Endothelial cell (in vitro differentiated cells): ENCODE data around the gene CDKL2. TPM values are rescaled to one million over a fixed set of nuclear protein-coding genes. Genes with fewer than 3 reads are reported as not detected.
A peak's percentile ranks its signal among the peaks of the same experiment; 100 is the strongest.

Experiments used
- DNase-seq: peaks from one replicate; pipeline ENCODE4 v3.0.0; 2021; ENCODE audit warnings: low spot score
- H3K27ac Mint-ChIP-seq: one replicate; pipeline ENCODE4 v1.8.0; 2021; ENCODE audit warnings: mixed read lengths, inconsistent platforms; ENCODE audit not compliant: unreplicated experiment
- H3K27me3 Mint-ChIP-seq: one replicate; pipeline ENCODE4 v1.8.0; 2021; ENCODE audit warnings: mild to moderate bottlenecking, moderate library complexity, mixed read lengths, inconsistent platforms; ENCODE audit not compliant: unreplicated experiment
- H3K36me3 Mint-ChIP-seq: one replicate; pipeline ENCODE4 v1.8.0; 2021; ENCODE audit warnings: mild to moderate bottlenecking, low read depth, mixed read lengths, inconsistent platforms; ENCODE audit not compliant: unreplicated experiment
- H3K4me1 Mint-ChIP-seq: one replicate; pipeline ENCODE4 v1.8.0; 2021; ENCODE audit warnings: mild to moderate bottlenecking, mixed read lengths, inconsistent platforms; ENCODE audit not compliant: unreplicated experiment
- H3K4me3 Mint-ChIP-seq: one replicate; pipeline ENCODE4 v1.8.0; 2021; ENCODE audit warnings: mild to moderate bottlenecking, mixed read lengths, inconsistent platforms; ENCODE audit not compliant: unreplicated experiment
- H3K9me3 Mint-ChIP-seq: one replicate; pipeline ENCODE4 v1.8.0; 2021; ENCODE audit warnings: mixed read lengths, inconsistent platforms; ENCODE audit not compliant: unreplicated experiment
- CTCF ChIP-seq: fragments of 200-600 bp; sonication (generic); IDR thresholded peaks from one replicate; pipeline ENCODE4 v1.5.0; 2021; ENCODE audit warnings: antibody characterized with exemption; ENCODE audit not compliant: unreplicated experiment
- total RNA-seq: library from RNA; stranded (reverse); fragmentation: NEBNext Ultra II Directional; extraction: Animal tissue kit (Norgen Biotek cat#: 25700); gene quantifications from one replicate; pipeline ENCODE4 v1.2.1, GENCODE V29; 2021; ENCODE audit not compliant: unreplicated experiment

CDKL2 gene
- total RNA-seq, 1 donor from 2014 or later, result 0.82 TPM

- no peak overlapping the region for H3K27ac Mint-ChIP-seq
- no peak for TF ChIP-seq CTCF
- no peaks in the 10 kb centered on the region for H3K4me1 Mint-ChIP-seq
- H3K4me3 Mint-ChIP-seq, result no peak overlapping the region
- DNase-seq, result no peak
- no peaks in the 10 kb centered on the region for H3K9me3 Mint-ChIP-seq
- no peaks in the 10 kb centered on the region for H3K36me3 Mint-ChIP-seq
- no peaks in the 10 kb centered on the region for H3K27me3 Mint-ChIP-seq
These were observed 36.9 kb downstream of the CDKL2 start for GRCh38 chr4:75593393-75593792.

- Mint-ChIP-seq H3K27ac (no peak overlapping the region), H3K4me3 (peak overlapping the region; percentile 40), H3K4me1 (no peaks in the 10 kb centered on the region), H3K36me3 (no peaks in the 10 kb centered on the region), H3K9me3 (no peaks in the 10 kb centered on the region), H3K27me3 (peaks cover 1% of the 10 kb centered on the region)
- no peak for TF ChIP-seq CTCF
- no peak for DNase-seq
These were observed 46.3 kb downstream of the CDKL2 start for GRCh38 chr4:75584067-75584466.

- no peaks in the 10 kb centered on the region for H3K27me3 Mint-ChIP-seq
- H3K9me3 Mint-ChIP-seq, result no peaks in the 10 kb centered on the region
- peaks cover 6% of the 10 kb centered on the region for H3K36me3 Mint-ChIP-seq
- no peak overlapping the region for H3K4me3 Mint-ChIP-seq
- H3K4me1 Mint-ChIP-seq, result no peaks in the 10 kb centered on the region
- H3K27ac Mint-ChIP-seq, result no peak overlapping the region
- TF ChIP-seq CTCF, result no peak
- DNase-seq, result no peak
These were observed 62.6 kb downstream of the CDKL2 start for GRCh38 chr4:75567725-75568124.

- Mint-ChIP-seq H3K4me1 (no peaks in the 10 kb centered on the region), H3K27me3 (no peaks in the 10 kb centered on the region), H3K9me3 (no peaks in the 10 kb centered on the region), H3K36me3 (peaks cover 6% of the 10 kb centered on the region), H3K4me3 (no peak overlapping the region), H3K27ac (no peak overlapping the region)
- no peak for DNase-seq
- TF ChIP-seq CTCF, result no peak
These were observed 63.4 kb downstream of the CDKL2 start for GRCh38 chr4:75566911-75567310.

GRCh38 chr4:75565481-75565880 is 64.8 kb downstream of the CDKL2 start:
- H3K9me3 Mint-ChIP-seq, result no peaks in the 10 kb centered on the region
- DNase-seq, result no peak
- no peak overlapping the region for H3K4me3 Mint-ChIP-seq
- no peaks in the 10 kb centered on the region for H3K27me3 Mint-ChIP-seq
- no peaks in the 10 kb centered on the region for H3K4me1 Mint-ChIP-seq
- peaks cover 6% of the 10 kb centered on the region for H3K36me3 Mint-ChIP-seq
- TF ChIP-seq CTCF, result no peak
- H3K27ac Mint-ChIP-seq, result no peak overlapping the region
